ENCODE data around the gene CCDC32.

- no peak for TF ChIP-seq EP300 (IDR thresholded peaks at IDR 0.05; ENCODE audit: borderline replicate concordance in 1 of 2, low read depth in 2 of 2, low read length in 2 of 2)
- no peak for TF ChIP-seq CHD2 (IDR thresholded peaks at IDR 0.05; ENCODE audit: low read length)
Observed at GRCh38 chr15:40582726-40583246, 17.9 kb upstream of the CCDC32 start.
